Gastrocnemius medialis (tissue), 4 donors: Measurements from ENCODE around the gene JPH2. TPM values are rescaled to one million over a fixed set of nuclear protein-coding genes. Genes with fewer than 3 reads are reported as not detected.

ENCODE experiments used
- ATAC-seq, 2 donors: fragments of 150-250 bp; one replicate each; pipeline ENCODE4 v1.9.1; 2016
- DNase-seq, 2 donors: peaks; one replicate each; pipeline ENCODE4 v3.0.0-alpha.2; 2019
- H3K27ac ChIP-seq, 4 donors: fragments of 200-600 bp; sonication (generic); 1 replicate in 1 of 4; 2 replicates in 3 of 4; pipeline ENCODE4 v1.5.1; 2016 to 2018; ENCODE audit warnings: mild to moderate bottlenecking in 2 of 4, moderate library complexity in 1 of 4
- H3K27me3 ChIP-seq, 3 donors: fragments of 200-600 bp; sonication (generic) in 2 of 3; 1 replicate in 1 of 3; 2 replicates in 2 of 3; pipeline versions ENCODE4 v1.5.1 to v1.6.0; 2016 to 2019; ENCODE audit warnings: mild to moderate bottlenecking in 1 of 3, moderate library complexity in 1 of 3
- H3K36me3 ChIP-seq, 2 donors: fragments of 200-600 bp; sonication (generic) in 1 of 2; one replicate each; pipeline ENCODE4 v1.5.1; 2017 to 2018
- H3K4me1 ChIP-seq, 2 donors: fragments of 200-600 bp; sonication (generic) in 1 of 2; one replicate each; pipeline ENCODE4 v1.5.1; 2016 to 2017; ENCODE audit warnings: mild to moderate bottlenecking in 2 of 2
- H3K4me3 ChIP-seq, 4 donors: fragments of 200-600 bp; sonication (generic) in 3 of 4; 1 replicate in 1 of 4; 2 replicates in 3 of 4; pipeline ENCODE4 v1.5.1; 2016 to 2019; ENCODE audit warnings: mild to moderate bottlenecking in 2 of 4
- H3K9me3 ChIP-seq, 3 donors: fragments of 200-600 bp; sonication (generic) in 2 of 3; 1 replicate in 1 of 3; 2 replicates in 2 of 3; pipeline ENCODE4 v1.5.1; 2016 to 2019
- CTCF ChIP-seq, 5 experiments: fragments of 450-650 bp in 3 of 5; fragments of 200-600 bp in 2 of 5; sonication (generic) in 2 of 5; IDR thresholded peaks in 4 of 5; conservative IDR thresholded peaks in 1 of 5; 1 replicate in 4 of 5; 2 replicates in 1 of 5; pipeline ENCODE4 v1.5.1; 2016 to 2019; ENCODE audit warnings: antibody characterized with exemption in 5 of 5, mild to moderate bottlenecking in 3 of 5, moderate library complexity in 3 of 5
- POLR2A ChIP-seq, 2 donors: fragments of 450-650 bp; IDR thresholded peaks; one replicate each; pipeline ENCODE4 v1.6.1; 2017; ENCODE audit warnings: antibody characterized with exemption in 2 of 2, mild to moderate bottlenecking in 2 of 2, moderate library complexity in 2 of 2
- in situ Hi-C, 4 donors: fragments of 200-750 bp; cut with MboI; loops; one replicate each; pipeline versions ENCODE4 v1.15.0 to v1.8.0; 2017; ENCODE audit warnings: low sequenced_read_pairs in 4 of 4
- intact Hi-C: fragments of 100-400 bp; cut with DNase I; formaldehyde crosslinking; loops from one replicate; pipeline ENCODE4 v1.15.1; 2023; ENCODE audit warnings: low total_unique reads
- total RNA-seq, 4 donors: library from RNA; depleted of rRNA; stranded (reverse); fragments of >200 nt; gene quantifications; one replicate each; pipeline versions ENCODE4 v1.1.0 to v1.2.3, GENCODE V29; 2016

Gene JPH2
- total RNA-seq, 4 donors from 2014 or later, result 18.3 to 86.6 (median 38.0) TPM

- intact Hi-C loops, result no loop called here
- Histone ChIP-seq H3K36me3 (no peaks in the 10 kb centered on the region), H3K27me3 (no peaks in the 10 kb centered on the region), H3K9me3 (no peaks in the 10 kb centered on the region), H3K4me1 (peaks cover 63 to 73% of the 10 kb centered on the region in 2 donors), H3K27ac (peak overlapping the region; percentile 92 to 98 (median 96)), H3K4me3 (peak overlapping the region; percentile 70 to 77 (median 73))
- no peak for ATAC-seq
- TF ChIP-seq POLR2A (IDR thresholded peaks at IDR 0.05) (no peak), CTCF (IDR thresholded peaks at IDR 0.05 in 4 of 5, conservative IDR thresholded peaks at IDR 0.05 in 1 of 5) (no peak)
- in situ Hi-C loops, result loop anchor here in 2 of 4 donors (5.0 to 25.0 kb wide), 2 partner anchors 68 to 1152 kb away; partner anchors contain the start of gene SDC4 (in 1 of the 2)
- no peak for DNase-seq
Measured at GRCh38 chr20:44185574-44185973, 1.4 kb downstream of the JPH2 start.

- intact Hi-C loops (loop anchor here (5.0 kb wide), 1 partner anchor 1154 kb away; no protein-coding TSS in a partner anchor), in situ Hi-C loops (loop anchor here in 1 of 4 donors (25.0 kb wide), 1 partner anchor 1154 kb away; the partner anchor contains the start of gene SDC4)
- Histone ChIP-seq H3K36me3 (no peaks in the 10 kb centered on the region), H3K9me3 (no peaks in the 10 kb centered on the region), H3K27me3 (no peaks in the 10 kb centered on the region), H3K27ac (peak overlapping the region; percentile 92 to 98 (median 96)), H3K4me3 (peak overlapping the region; percentile 27 to 77 (median 73)), H3K4me1 (peaks cover 66 to 78% of the 10 kb centered on the region in 2 donors)
- DNase-seq, result no peak
- ATAC-seq, result no peak
- TF ChIP-seq POLR2A (IDR thresholded peaks at IDR 0.05), result no peak
Measured at GRCh38 chr20:44183282-44183681, 3.7 kb downstream of the JPH2 start.

GRCh38 chr20:44182863-44183262 is 4.1 kb downstream of the JPH2 start:
- TF ChIP-seq CTCF (IDR thresholded peaks at IDR 0.05 in 4 of 5, conservative IDR thresholded peaks at IDR 0.05 in 1 of 5), result no peak
- no peak for TF ChIP-seq POLR2A (IDR thresholded peaks at IDR 0.05)
- in situ Hi-C loops, result loop anchor here in 1 of 4 donors (25.0 kb wide), 1 partner anchor 1154 kb away; the partner anchor contains the start of gene SDC4
- H3K9me3 ChIP-seq, result no peaks in the 10 kb centered on the region
- H3K27ac ChIP-seq, result peak overlapping the region; percentile 92 to 98 (median 96)
- H3K36me3 ChIP-seq, result no peaks in the 10 kb centered on the region
- peak overlapping the region; percentile 27 to 77 (median 73) for H3K4me3 ChIP-seq
- no peaks in the 10 kb centered on the region for H3K27me3 ChIP-seq
- ATAC-seq (no peak), DNase-seq (no peak)
- H3K4me1 ChIP-seq, result peaks cover 66 to 79% of the 10 kb centered on the region in 2 donors
- intact Hi-C loops, result loop anchor here (5.0 kb wide), 1 partner anchor 1154 kb away; no protein-coding TSS in a partner anchor

GRCh38 chr20:44182135-44182765 is 4.7 kb downstream of the JPH2 start:
- Histone ChIP-seq H3K27me3 (no peaks in the 10 kb centered on the region), H3K4me3 (peak overlapping the region; percentile 12 to 74 (median 26)), H3K4me1 (peaks cover 68 to 82% of the 10 kb centered on the region in 2 donors), H3K9me3 (no peaks in the 10 kb centered on the region), H3K36me3 (no peaks in the 10 kb centered on the region), H3K27ac (peak overlapping the region; percentile 92 to 98 (median 96))
- intact Hi-C loops, result loop anchor here (5.0 kb wide), 1 partner anchor 1155 kb away; no protein-coding TSS in a partner anchor
- TF ChIP-seq CTCF (IDR thresholded peaks at IDR 0.05 in 4 of 5, conservative IDR thresholded peaks at IDR 0.05 in 1 of 5), result peak in 1 of 5 experiments; percentile 11
- no peak for TF ChIP-seq POLR2A (IDR thresholded peaks at IDR 0.05)
- ATAC-seq, result peak; percentile 31 to 35
- in situ Hi-C loops, result loop anchor here in 1 of 4 donors (25.0 kb wide), 1 partner anchor 1155 kb away; the partner anchor contains the start of gene SDC4
- DNase-seq, result peak in 1 of 2 donors; percentile 79

- peak; percentile 17 to 38 for ATAC-seq
- H3K4me3 ChIP-seq, result peak overlapping the region; percentile 12 to 74 (median 26)
- no peaks in the 10 kb centered on the region for H3K27me3 ChIP-seq
- no peaks in the 10 kb centered on the region for H3K36me3 ChIP-seq
- in situ Hi-C loops, result loop anchor here in 1 of 4 donors (25.0 kb wide), 1 partner anchor 1156 kb away; the partner anchor contains the start of gene SDC4
- H3K4me1 ChIP-seq, result peaks cover 74 to 89% of the 10 kb centered on the region in 2 donors
- H3K27ac ChIP-seq, result peak overlapping the region; percentile 92 to 98 (median 96)
- no peaks in the 10 kb centered on the region for H3K9me3 ChIP-seq
- TF ChIP-seq CTCF (IDR thresholded peaks at IDR 0.05 in 4 of 5, conservative IDR thresholded peaks at IDR 0.05 in 1 of 5) (no peak), POLR2A (IDR thresholded peaks at IDR 0.05) (peak in 1 of 2 donors; percentile 33)
- intact Hi-C loops, result loop anchor here (5.0 kb wide), 1 partner anchor 1156 kb away; no protein-coding TSS in a partner anchor
- DNase-seq, result peak; percentile 60 to 88
Measured at GRCh38 chr20:44181611-44182010, 5.4 kb downstream of the JPH2 start.
